IMR-90 (cell line): ENCODE measurements around the gene CMTM5. TPM values are rescaled to one million over a fixed set of nuclear protein-coding genes. Genes with fewer than 3 reads are reported as not detected.

Experiments
- ATAC-seq: fragments of 200-7000 bp; cut with Tn5 transposase; 2 replicates; pipeline ENCODE4 v1.9.1; 2020; ENCODE audit warnings: low read depth, mild to moderate bottlenecking, moderate library complexity
- BruUV-seq: library from RNA; stranded (reverse); fragments of 400-500 nt; replicated peaks from 2 replicates; lab custom pipeline; 2021; lab: Mats Ljungman, UMichigan
- CTCF ChIA-PET: fragments of 300-600 bp; formaldehyde crosslinking; extraction: SDS; loops from one replicate; lab custom pipeline; 2021; ENCODE audit warnings: antibody characterized with exemption; lab: Yijun Ruan, JAX
- POLR2A ChIA-PET: fragments of 300-600 bp; sonication (Branson Sonifier 250); formaldehyde crosslinking; loops from one replicate; lab custom pipeline; 2022; ENCODE audit warnings: antibody characterized with exemption; ENCODE audit not compliant: unreplicated experiment; lab: Charles Lee
- DNase-seq: peaks from one replicate; pipeline ENCODE4 v3.0.0; 2013
- H2AFZ ChIP-seq: replicated peaks from 2 replicates; pipeline ENCODE3; 2013; ENCODE audit warnings: low read length, mild to moderate bottlenecking; ENCODE audit not compliant: poor library complexity
- H2AK5ac ChIP-seq: 2 replicates; pipeline ENCODE4 v1.6.1; 2013; ENCODE audit warnings: low read depth, low read length, inconsistent platforms
- H2AK9ac ChIP-seq: replicated peaks from 2 replicates; pipeline ENCODE3; 2013; ENCODE audit warnings: mild to moderate bottlenecking, low read depth, low read length, moderate library complexity; ENCODE audit not compliant: poor library complexity
- H2BK120ac ChIP-seq: 2 replicates; pipeline ENCODE4 v1.6.1; 2013; ENCODE audit warnings: low read depth, low read length, inconsistent platforms
- H2BK15ac ChIP-seq: 3 replicates; pipeline ENCODE4 v1.6.1; 2013; ENCODE audit warnings: low read depth, low read length, inconsistent platforms
- H2BK20ac ChIP-seq: 2 replicates; pipeline ENCODE4 v1.6.1; 2013; ENCODE audit warnings: low read depth, mild to moderate bottlenecking, inconsistent platforms, low read length, moderate library complexity
- H2BK5ac ChIP-seq: 2 replicates; pipeline ENCODE4 v1.6.1; 2013; ENCODE audit warnings: mild to moderate bottlenecking, low read depth, low read length, inconsistent platforms; ENCODE audit not compliant: poor library complexity, severe bottlenecking
- H3K14ac ChIP-seq: replicated peaks from 2 replicates; pipeline ENCODE4 v1.6.1; 2013; ENCODE audit warnings: low read depth, low read length, inconsistent platforms
- H3K18ac ChIP-seq: 2 replicates; pipeline ENCODE4 v1.6.1; 2013; ENCODE audit warnings: low read depth, low read length, control low read depth
- H3K23ac ChIP-seq: 2 replicates; pipeline ENCODE4 v1.6.1; 2013; ENCODE audit warnings: low read depth, low read length, inconsistent platforms
- H3K27ac ChIP-seq: 2 replicates; pipeline ENCODE4 v1.5.1; 2013; ENCODE audit warnings: mild to moderate bottlenecking, control low read depth, low read length; ENCODE audit not compliant: insufficient read depth
- H3K27me3 ChIP-seq: 2 replicates; pipeline ENCODE4 v1.6.1; 2013; ENCODE audit warnings: low read length; ENCODE audit not compliant: control insufficient read depth, insufficient read depth
- H3K36me3 ChIP-seq: 2 replicates; pipeline ENCODE4 v1.6.1; 2013; ENCODE audit warnings: low read length, mixed read lengths; ENCODE audit not compliant: control insufficient read depth, insufficient read depth
- H3K4ac ChIP-seq: 2 replicates; pipeline ENCODE4 v1.6.1; 2013; ENCODE audit warnings: low read depth, low read length, inconsistent platforms
- H3K4me1 ChIP-seq: 2 replicates; pipeline ENCODE4 v1.6.1; 2013; ENCODE audit warnings: low read length, mixed read lengths; ENCODE audit not compliant: control insufficient read depth, insufficient read depth
- H3K4me2 ChIP-seq: 2 replicates; pipeline ENCODE4 v1.6.1; 2013; ENCODE audit warnings: low read depth, mild to moderate bottlenecking, control low read depth, low read length, moderate library complexity
- H3K4me3 ChIP-seq: 2 replicates; pipeline ENCODE4 v1.5.1; 2013; ENCODE audit warnings: low read depth, mild to moderate bottlenecking, control low read depth, low read length, moderate library complexity; ENCODE audit not compliant: insufficient read depth
- H3K56ac ChIP-seq: 2 replicates; pipeline ENCODE4 v1.6.1; 2013; ENCODE audit warnings: low read length, inconsistent platforms; ENCODE audit not compliant: insufficient read depth; ENCODE audit errors: extremely low read depth
- H3K79me1 ChIP-seq, 2 experiments: 2 replicates each; pipeline ENCODE4 v1.6.1; 2013; ENCODE audit warnings: low read length in 2 of 2, inconsistent platforms in 1 of 2, low read depth in 1 of 2
- H3K9ac ChIP-seq: 2 replicates; pipeline ENCODE4 v1.6.1; 2013; ENCODE audit warnings: low read depth, low read length, control low read depth
- H3K9me1 ChIP-seq: 2 replicates; pipeline ENCODE4 v1.6.1; 2013; ENCODE audit warnings: low read length, inconsistent platforms; ENCODE audit not compliant: insufficient read depth
- H3K9me3 ChIP-seq: 2 replicates; pipeline ENCODE4 v1.6.1; 2013; ENCODE audit warnings: low read length; ENCODE audit not compliant: control insufficient read depth, insufficient read depth
- H4K20me1 ChIP-seq: 2 replicates; pipeline ENCODE4 v1.6.1; 2013; ENCODE audit warnings: low read length, inconsistent platforms; ENCODE audit not compliant: insufficient read depth
- H4K5ac ChIP-seq: 2 replicates; pipeline ENCODE4 v1.6.1; 2013; ENCODE audit warnings: mild to moderate bottlenecking, low read depth, low read length, control low read depth
- H4K8ac ChIP-seq, 2 experiments: 2 replicates each; pipeline ENCODE4 v1.6.1; 2013; ENCODE audit warnings: low read depth in 2 of 2, low read length in 2 of 2, control low read depth in 1 of 2, inconsistent platforms in 1 of 2
- H4K91ac ChIP-seq: 2 replicates; pipeline ENCODE4 v1.6.1; 2013; ENCODE audit warnings: low read depth, low read length, inconsistent platforms; ENCODE audit not compliant: insufficient read depth
- RFX5 ChIP-seq: IDR thresholded peaks from 2 replicates; pipeline ENCODE4 v1.8.0; 2012; ENCODE audit warnings: low read depth, mild to moderate bottlenecking, low read length, moderate library complexity
- WGBS, 2 experiments: methylation state at CpG; one replicate each; pipeline versions ENCODE4 v1.1.5 to v1.1.7; 2013; ENCODE audit warnings: missing lambda C conversion rate in 2 of 2; ENCODE audit not compliant: insufficient read length in 1 of 2; ENCODE audit errors: extremely low coverage in 2 of 2; 5-methylcytosine and 5-hydroxymethylcytosine counted together
- dilution Hi-C: fragments of 300-500 bp; cut with HindIII; formaldehyde crosslinking; loops from one replicate; pipeline ENCODE4 v1.14.3; 2018; ENCODE audit warnings: low sequenced_read_pairs; ENCODE audit not compliant: unreplicated experiment
- in situ Hi-C: fragments of 300-500 bp; cut with MboI; formaldehyde crosslinking; loops from 3 replicates; pipeline ENCODE4 v1.14.3; 2019; ENCODE audit warnings: low sequenced_read_pairs, inconsistent platforms, mixed read lengths
- intact Hi-C: fragments of 100-400 bp; cut with micrococcal nuclease; formaldehyde crosslinking; loops from 2 replicates; pipeline ENCODE4 v1.10.0; 2022
- polyA plus RNA-seq, 3 experiments: library from polyadenylated mRNA; depleted of rRNA; stranded (reverse); fragments of >200 nt; gene quantifications; 2 replicates each; pipeline ENCODE4 v1.2.3, GENCODE V29; 2012; ENCODE audit warnings: low replicate concordance in 1 of 3
- total RNA-seq: library from RNA; depleted of rRNA; stranded (reverse); fragments of >200 nt; gene quantifications from 2 replicates; pipeline ENCODE4 v1.2.3, GENCODE V29; 2012

Gene CMTM5
- total and polyA plus RNA-seq, 2 of the 4 experiments (the other 2 are of a cell fraction) = 0.07 TPM; not detected in 1

DNA sequence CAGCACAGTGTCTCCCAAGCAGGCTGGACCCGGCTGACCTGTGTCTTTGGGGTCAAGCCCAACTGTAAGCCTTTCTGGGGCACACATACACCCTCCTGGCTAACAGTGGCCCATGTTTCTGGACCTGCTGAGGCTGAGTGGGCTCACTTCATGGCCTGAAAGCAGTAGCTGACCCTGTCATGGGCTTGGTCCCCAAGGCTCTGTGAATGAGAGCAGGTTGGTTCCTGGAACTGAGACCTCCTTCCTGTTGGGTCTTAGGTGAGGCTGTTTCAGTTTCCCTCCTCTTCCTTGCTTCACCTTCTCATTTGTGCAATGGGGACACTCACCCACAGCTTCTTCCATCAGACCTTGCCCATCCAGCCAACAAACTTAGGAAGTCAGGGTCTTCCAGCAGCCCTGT, 5.0 kb upstream of the CMTM5 start:
- ATAC-seq = no peak
- in situ Hi-C loops = loop anchor here (10.0 kb wide), 1 partner anchor 47 kb away; the partner anchor contains the start of gene PABPN1
- CTCF ChIA-PET = no interaction called here

More for the DNA sequence above, 5.0 kb upstream of the CMTM5 start:
- no peak overlapping the region for H3K9ac ChIP-seq
- H3K27me3 ChIP-seq = peaks cover 42% of the 10 kb centered on the region
- no peak overlapping the region for H4K8ac ChIP-seq
- H3K36me3 ChIP-seq = no peaks in the 10 kb centered on the region
- H3K18ac ChIP-seq = no peak overlapping the region
- H3K9me1 ChIP-seq = peaks cover 5% of the 10 kb centered on the region; the same call in 1 of the 2 replicates
- no peak overlapping the region for H4K91ac ChIP-seq
- H2BK15ac ChIP-seq = no peak overlapping the region
- H4K5ac ChIP-seq = no peak overlapping the region
- no peak overlapping the region for H3K4me3 ChIP-seq
- no peak overlapping the region for H3K27ac ChIP-seq
- no peak overlapping the region for H2AK5ac ChIP-seq
- H3K4ac ChIP-seq = no peak overlapping the region
- H4K20me1 ChIP-seq = no peaks in the 10 kb centered on the region
- dilution Hi-C loops = no loop called here
- no peak for DNase-seq
- H2AFZ ChIP-seq = no peak overlapping the region
- H2BK5ac ChIP-seq = no peak overlapping the region
- POLR2A ChIA-PET = no interaction called here
- H2BK20ac ChIP-seq = no peak overlapping the region
- peaks cover 3% of the 10 kb centered on the region; the same call in 1 of the 2 replicates for H3K4me1 ChIP-seq
- no CpG with 5 or more reads among the region's 1 CpG for WGBS, 2 experiments
- no peaks in the 10 kb centered on the region for H3K9me3 ChIP-seq
- H3K79me1 ChIP-seq = no peaks in the 10 kb centered on the region
- no peak overlapping the region for H2AK9ac ChIP-seq
- H3K23ac ChIP-seq = no peak overlapping the region
- no peak overlapping the region for H3K56ac ChIP-seq
- no peak overlapping the region for H3K14ac ChIP-seq
- H2BK120ac ChIP-seq = no peak overlapping the region
- no peak overlapping the region for H3K4me2 ChIP-seq
- intact Hi-C loops = no loop called here
- TF ChIP-seq RFX5 = no peak
- no TSS peak for BruUV-seq
